ENCODE results near the gene RSPH3. TPM values are rescaled to one million over a fixed set of nuclear protein-coding genes. Genes with fewer than 3 reads are reported as not detected.
A peak's percentile ranks its signal among the peaks of the same experiment; 100 is the strongest.

The RSPH3 gene
- total and polyA plus RNA-seq, 10 of the 15 experiments (the other 5 are each of a cell fraction or from before 2014, with no cell fraction given): 0.40 to 3.5 (median 1.4) TPM

DNA sequence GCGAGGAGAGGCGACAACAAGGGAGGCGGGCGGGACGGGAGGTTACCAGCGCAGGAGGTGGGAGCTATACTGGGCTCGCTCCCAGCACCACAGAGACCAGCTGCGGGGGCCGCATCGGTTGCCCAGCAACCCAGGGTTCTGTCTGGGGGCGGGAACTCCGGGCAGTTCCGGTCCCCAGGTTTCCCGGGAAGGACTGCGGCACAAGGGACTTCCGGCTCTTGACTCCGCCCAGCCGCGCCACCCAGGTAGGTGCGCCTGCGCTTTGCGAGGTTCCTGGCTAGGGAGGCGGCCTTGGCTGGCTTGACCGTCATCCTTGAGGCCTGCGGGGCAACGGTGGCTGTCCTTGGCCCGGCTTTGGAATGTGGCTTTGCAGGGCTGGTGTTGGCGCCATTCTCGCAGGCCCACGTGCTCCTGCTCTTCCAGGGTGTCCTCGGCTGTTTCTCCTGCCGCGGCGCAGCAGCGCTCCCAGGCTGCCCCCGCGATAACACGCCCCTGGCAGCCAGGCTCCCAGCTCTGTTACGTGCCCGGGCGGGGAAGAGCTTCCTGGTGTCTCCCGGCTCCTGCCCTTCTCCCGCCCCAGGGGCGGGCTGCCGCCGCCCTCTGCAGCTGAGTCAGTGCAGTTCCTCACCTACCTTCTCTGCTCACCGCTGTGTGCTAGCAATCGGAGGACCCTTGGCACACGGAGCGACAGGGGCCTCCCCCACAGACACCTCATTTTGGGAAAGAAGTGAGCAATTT, at the start of gene RSPH3 (continued):
- TF ChIP-seq, protein P1, sequence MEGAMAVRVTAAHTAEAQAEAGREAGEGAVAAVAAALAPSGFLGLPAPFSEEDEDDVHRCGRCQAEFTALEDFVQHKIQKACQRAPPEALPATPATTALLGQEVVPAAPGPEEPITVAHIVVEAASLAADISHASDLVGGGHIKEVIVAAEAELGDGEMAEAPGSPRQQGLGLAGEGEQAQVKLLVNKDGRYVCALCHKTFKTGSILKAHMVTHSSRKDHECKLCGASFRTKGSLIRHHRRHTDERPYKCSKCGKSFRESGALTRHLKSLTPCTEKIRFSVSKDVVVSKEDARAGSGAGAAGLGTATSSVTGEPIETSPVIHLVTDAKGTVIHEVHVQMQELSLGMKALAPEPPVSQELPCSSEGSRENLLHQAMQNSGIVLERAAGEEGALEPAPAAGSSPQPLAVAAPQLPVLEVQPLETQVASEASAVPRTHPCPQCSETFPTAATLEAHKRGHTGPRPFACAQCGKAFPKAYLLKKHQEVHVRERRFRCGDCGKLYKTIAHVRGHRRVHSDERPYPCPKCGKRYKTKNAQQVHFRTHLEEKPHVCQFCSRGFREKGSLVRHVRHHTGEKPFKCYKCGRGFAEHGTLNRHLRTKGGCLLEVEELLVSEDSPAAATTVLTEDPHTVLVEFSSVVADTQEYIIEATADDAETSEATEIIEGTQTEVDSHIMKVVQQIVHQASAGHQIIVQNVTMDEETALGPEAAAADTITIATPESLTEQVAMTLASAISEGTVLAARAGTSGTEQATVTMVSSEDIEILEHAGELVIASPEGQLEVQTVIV (IDR thresholded peaks at IDR 0.05; ENCODE audit: borderline replicate concordance, partially characterized antibody): peak; percentile 67
- TF ChIP-seq HCFC1 (IDR thresholded peaks at IDR 0.05; ENCODE audit: low read length): peak; percentile 53
- peak; percentile 73 for TF ChIP-seq MYC (IDR thresholded peaks at IDR 0.05; ENCODE audit: insufficient read depth, insufficient read length, insufficient replicate concordance, low read length, severe bottlenecking)
- TF ChIP-seq CREM (IDR thresholded peaks at IDR 0.05; ENCODE audit: low read depth): peak; percentile 42; the same call in 1 of the 2 replicates
- TF ChIP-seq, protein P2, sequence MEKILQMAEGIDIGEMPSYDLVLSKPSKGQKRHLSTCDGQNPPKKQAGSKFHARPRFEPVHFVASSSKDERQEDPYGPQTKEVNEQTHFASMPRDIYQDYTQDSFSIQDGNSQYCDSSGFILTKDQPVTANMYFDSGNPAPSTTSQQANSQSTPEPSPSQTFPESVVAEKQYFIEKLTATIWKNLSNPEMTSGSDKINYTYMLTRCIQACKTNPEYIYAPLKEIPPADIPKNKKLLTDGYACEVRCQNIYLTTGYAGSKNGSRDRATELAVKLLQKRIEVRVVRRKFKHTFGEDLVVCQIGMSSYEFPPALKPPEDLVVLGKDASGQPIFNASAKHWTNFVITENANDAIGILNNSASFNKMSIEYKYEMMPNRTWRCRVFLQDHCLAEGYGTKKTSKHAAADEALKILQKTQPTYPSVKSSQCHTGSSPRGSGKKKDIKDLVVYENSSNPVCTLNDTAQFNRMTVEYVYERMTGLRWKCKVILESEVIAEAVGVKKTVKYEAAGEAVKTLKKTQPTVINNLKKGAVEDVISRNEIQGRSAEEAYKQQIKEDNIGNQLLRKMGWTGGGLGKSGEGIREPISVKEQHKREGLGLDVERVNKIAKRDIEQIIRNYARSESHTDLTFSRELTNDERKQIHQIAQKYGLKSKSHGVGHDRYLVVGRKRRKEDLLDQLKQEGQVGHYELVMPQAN (conservative IDR thresholded peaks at IDR 0.05): peak; percentile 82
- TF ChIP-seq, protein P3, sequence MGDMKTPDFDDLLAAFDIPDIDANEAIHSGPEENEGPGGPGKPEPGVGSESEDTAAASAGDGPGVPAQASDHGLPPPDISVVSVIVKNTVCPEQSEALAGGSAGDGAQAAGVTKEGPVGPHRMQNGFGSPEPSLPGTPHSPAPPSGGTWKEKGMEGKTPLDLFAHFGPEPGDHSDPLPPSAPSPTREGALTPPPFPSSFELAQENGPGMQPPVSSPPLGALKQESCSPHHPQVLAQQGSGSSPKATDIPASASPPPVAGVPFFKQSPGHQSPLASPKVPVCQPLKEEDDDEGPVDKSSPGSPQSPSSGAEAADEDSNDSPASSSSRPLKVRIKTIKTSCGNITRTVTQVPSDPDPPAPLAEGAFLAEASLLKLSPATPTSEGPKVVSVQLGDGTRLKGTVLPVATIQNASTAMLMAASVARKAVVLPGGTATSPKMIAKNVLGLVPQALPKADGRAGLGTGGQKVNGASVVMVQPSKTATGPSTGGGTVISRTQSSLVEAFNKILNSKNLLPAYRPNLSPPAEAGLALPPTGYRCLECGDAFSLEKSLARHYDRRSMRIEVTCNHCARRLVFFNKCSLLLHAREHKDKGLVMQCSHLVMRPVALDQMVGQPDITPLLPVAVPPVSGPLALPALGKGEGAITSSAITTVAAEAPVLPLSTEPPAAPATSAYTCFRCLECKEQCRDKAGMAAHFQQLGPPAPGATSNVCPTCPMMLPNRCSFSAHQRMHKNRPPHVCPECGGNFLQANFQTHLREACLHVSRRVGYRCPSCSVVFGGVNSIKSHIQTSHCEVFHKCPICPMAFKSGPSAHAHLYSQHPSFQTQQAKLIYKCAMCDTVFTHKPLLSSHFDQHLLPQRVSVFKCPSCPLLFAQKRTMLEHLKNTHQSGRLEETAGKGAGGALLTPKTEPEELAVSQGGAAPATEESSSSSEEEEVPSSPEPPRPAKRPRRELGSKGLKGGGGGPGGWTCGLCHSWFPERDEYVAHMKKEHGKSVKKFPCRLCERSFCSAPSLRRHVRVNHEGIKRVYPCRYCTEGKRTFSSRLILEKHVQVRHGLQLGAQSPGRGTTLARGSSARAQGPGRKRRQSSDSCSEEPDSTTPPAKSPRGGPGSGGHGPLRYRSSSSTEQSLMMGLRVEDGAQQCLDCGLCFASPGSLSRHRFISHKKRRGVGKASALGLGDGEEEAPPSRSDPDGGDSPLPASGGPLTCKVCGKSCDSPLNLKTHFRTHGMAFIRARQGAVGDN (IDR thresholded peaks at IDR 0.05): peak; percentile 83
- TF ChIP-seq DPF2 (IDR thresholded peaks at IDR 0.05): peak; percentile 63
- TF ChIP-seq GABPA (IDR thresholded peaks at IDR 0.05; ENCODE audit: low read depth): peak; percentile 95
- TF ChIP-seq PAX5 (IDR thresholded peaks at IDR 0.05; ENCODE audit: borderline replicate concordance, low read depth, low read length): peak; percentile 87
- TF ChIP-seq, protein P4, sequence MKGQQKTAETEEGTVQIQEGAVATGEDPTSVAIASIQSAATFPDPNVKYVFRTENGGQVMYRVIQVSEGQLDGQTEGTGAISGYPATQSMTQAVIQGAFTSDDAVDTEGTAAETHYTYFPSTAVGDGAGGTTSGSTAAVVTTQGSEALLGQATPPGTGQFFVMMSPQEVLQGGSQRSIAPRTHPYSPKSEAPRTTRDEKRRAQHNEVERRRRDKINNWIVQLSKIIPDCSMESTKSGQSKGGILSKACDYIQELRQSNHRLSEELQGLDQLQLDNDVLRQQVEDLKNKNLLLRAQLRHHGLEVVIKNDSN (IDR thresholded peaks at IDR 0.05; ENCODE audit: borderline replicate concordance, extremely low read length, insufficient read depth, low read depth, low read length): peak; percentile 36
- TF ChIP-seq TCF3 (IDR thresholded peaks at IDR 0.05; ENCODE audit: borderline replicate concordance, insufficient read depth, low read depth, low read length): 0 out of 2 replicates have a peak, but pooled peaks have one; percentile 38
- TF ChIP-seq, protein P5, sequence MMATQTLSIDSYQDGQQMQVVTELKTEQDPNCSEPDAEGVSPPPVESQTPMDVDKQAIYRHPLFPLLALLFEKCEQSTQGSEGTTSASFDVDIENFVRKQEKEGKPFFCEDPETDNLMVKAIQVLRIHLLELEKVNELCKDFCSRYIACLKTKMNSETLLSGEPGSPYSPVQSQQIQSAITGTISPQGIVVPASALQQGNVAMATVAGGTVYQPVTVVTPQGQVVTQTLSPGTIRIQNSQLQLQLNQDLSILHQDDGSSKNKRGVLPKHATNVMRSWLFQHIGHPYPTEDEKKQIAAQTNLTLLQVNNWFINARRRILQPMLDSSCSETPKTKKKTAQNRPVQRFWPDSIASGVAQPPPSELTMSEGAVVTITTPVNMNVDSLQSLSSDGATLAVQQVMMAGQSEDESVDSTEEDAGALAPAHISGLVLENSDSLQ (IDR thresholded peaks at IDR 0.05): peak; percentile 18
- peak; percentile 17 for TF ChIP-seq SIX5 (IDR thresholded peaks at IDR 0.05; ENCODE audit: low read depth, low read length, severe bottlenecking)
- TF ChIP-seq EZH2 (IDR thresholded peaks at IDR 0.05; ENCODE audit: borderline replicate concordance, control insufficient read depth, low read depth, low read length): no peak
- TF ChIP-seq, protein P6, sequence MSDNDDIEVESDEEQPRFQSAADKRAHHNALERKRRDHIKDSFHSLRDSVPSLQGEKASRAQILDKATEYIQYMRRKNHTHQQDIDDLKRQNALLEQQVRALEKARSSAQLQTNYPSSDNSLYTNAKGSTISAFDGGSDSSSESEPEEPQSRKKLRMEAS (IDR thresholded peaks at IDR 0.05; ENCODE audit: low read depth, low read length): peak; percentile 84
- TF ChIP-seq CREB1 (IDR thresholded peaks at IDR 0.05; ENCODE audit: low read depth): peak; percentile 38; the same call in 1 of the 2 replicates
- peak; percentile 68 to 96 for TF ChIP-seq EGR1 (IDR thresholded peaks at IDR 0.05; ENCODE audit: borderline replicate concordance in 1 of 2, low read depth in 2 of 2, low read length in 2 of 2)

Data from GM12878 (cell line).